A549 (cell line): Measurements from ENCODE around the gene ZNF618.

Source experiments
- GATA3 ChIP-seq: IDR thresholded peaks from 2 replicates; pipeline ENCODE4 v1.6.1; 2012; ENCODE audit warnings: borderline replicate concordance
- SMC3 ChIP-seq: fragments of >200 bp; sonication (Bioruptor Twin); formaldehyde crosslinking; IDR thresholded peaks from 3 replicates; pipeline ENCODE4 v1.6.1; 2018; ENCODE audit warnings: inconsistent platforms
- TF ChIP-seq, protein P1 (sequence below): IDR thresholded peaks from 2 replicates; pipeline ENCODE4 v1.6.1; 2012

DNA sequence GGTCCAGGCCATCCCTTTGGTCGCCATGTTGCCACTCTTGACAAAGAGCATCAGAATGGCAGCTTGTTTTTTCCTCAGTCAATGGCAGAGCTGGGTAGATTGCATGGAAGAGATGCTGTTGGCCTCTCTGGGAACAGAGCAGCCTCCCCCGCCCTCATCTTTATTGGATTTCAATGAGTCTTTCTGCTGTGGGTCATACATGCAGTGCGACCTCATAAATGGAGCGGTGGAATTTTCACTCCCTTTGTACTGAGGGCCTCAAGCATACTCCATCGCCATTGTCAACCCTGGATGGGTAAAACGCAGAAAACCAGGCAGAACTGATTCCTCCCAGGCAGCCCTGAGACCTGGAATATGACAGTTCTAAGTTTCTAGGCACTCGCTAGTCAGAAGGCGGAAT is 71.8 kb downstream of the ZNF618 start:
- TF ChIP-seq GATA3 = no peak
- TF ChIP-seq SMC3 = no peak
- TF ChIP-seq, protein P1, sequence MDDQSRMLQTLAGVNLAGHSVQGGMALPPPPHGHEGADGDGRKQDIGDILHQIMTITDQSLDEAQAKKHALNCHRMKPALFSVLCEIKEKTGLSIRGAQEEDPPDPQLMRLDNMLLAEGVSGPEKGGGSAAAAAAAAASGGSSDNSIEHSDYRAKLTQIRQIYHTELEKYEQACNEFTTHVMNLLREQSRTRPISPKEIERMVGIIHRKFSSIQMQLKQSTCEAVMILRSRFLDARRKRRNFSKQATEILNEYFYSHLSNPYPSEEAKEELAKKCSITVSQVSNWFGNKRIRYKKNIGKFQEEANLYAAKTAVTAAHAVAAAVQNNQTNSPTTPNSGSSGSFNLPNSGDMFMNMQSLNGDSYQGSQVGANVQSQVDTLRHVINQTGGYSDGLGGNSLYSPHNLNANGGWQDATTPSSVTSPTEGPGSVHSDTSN = no peak
